Right lobe of liver (tissue), 6 donors: Measurements from ENCODE around the gene STAC2. TPM values are rescaled to one million over a fixed set of nuclear protein-coding genes. Genes with fewer than 3 reads are reported as not detected.

Experiments
- ATAC-seq, 4 donors: fragments of 200-7000 bp; cut with Tn5 transposase; one replicate each; pipeline ENCODE4 v1.9.1; 2020; ENCODE audit warnings: mild to moderate bottlenecking in 4 of 4, moderate library complexity in 4 of 4
- DNase-seq, 3 donors: peaks; one replicate each; pipeline ENCODE4 v3.0.0-alpha.2; 2020
- H3K27ac ChIP-seq, 3 donors: fragments of 200-600 bp; one replicate each; pipeline ENCODE4 v1.8.0; 2022
- H3K27me3 ChIP-seq, 2 donors: fragments of 200-600 bp; one replicate each; pipeline ENCODE4 v1.8.0; 2022
- H3K36me3 ChIP-seq, 4 donors: fragments of 200-600 bp; sonication (generic) in 1 of 4; one replicate each; pipeline versions ENCODE4 v1.5.1 to v1.8.0; 2017 to 2022; ENCODE audit warnings: control low read depth in 1 of 4
- H3K4me1 ChIP-seq, 4 donors: fragments of 200-600 bp; sonication (generic) in 1 of 4; one replicate each; pipeline versions ENCODE4 v1.5.1 to v1.8.0; 2017 to 2022; ENCODE audit warnings: control low read depth in 1 of 4
- H3K4me3 ChIP-seq, 3 donors: fragments of 200-600 bp; one replicate each; pipeline ENCODE4 v1.8.0; 2022
- H3K9me3 ChIP-seq, 4 donors: fragments of 200-600 bp; sonication (generic) in 1 of 4; one replicate each; pipeline versions ENCODE4 v1.5.1 to v1.8.0; 2017 to 2022; ENCODE audit warnings: control low read depth in 1 of 4
- CTCF ChIP-seq, 4 donors: fragments of 200-600 bp in 3 of 4; fragments of 450-650 bp in 1 of 4; IDR thresholded peaks; one replicate each; pipeline versions ENCODE4 v1.5.1 to v1.8.0; 2016 to 2022; ENCODE audit warnings: antibody characterized with exemption in 4 of 4, mild to moderate bottlenecking in 2 of 4
- POLR2A ChIP-seq: fragments of 450-650 bp; IDR thresholded peaks from one replicate; pipeline ENCODE4 v1.6.1; 2017; ENCODE audit warnings: antibody characterized with exemption, mild to moderate bottlenecking
- WGBS: methylation state at CpG from one replicate; pipeline ENCODE4 v1.1.6; 2018; ENCODE audit warnings: low coverage, low lambda C conversion rate; ENCODE audit not compliant: insufficient coverage; ENCODE audit errors: missing lambda C conversion rate; 5-methylcytosine and 5-hydroxymethylcytosine counted together
- intact Hi-C, 2 donors: fragments of 100-400 bp; cut with DNase I; formaldehyde crosslinking; loops; one replicate each; pipeline versions ENCODE4 v1.11.2 to v1.14.1; 2022
- total RNA-seq, 6 experiments: library from RNA; depleted of rRNA in 2 of 6; stranded (reverse); fragments of >200 nt in 2 of 6; fragmentation: NEBNext Ultra II Directional in 3 of 6; extraction: Animal tissue kit (Norgen Biotek cat#: 25700) in 3 of 6; gene quantifications; one replicate each; pipeline versions ENCODE4 v1.1.0 to v1.2.4, GENCODE V29; 2016 to 2023
- donor health status: DM: no; HTN: yes; CAD: no.
- donor health status: DM: no; HTN: no; CAD: no.
- donor health status: DM: no; HTN: no; CAD: no.
- donor health status: DM: no; HTN: yes; CAD: no.
- donor health status: DM: no; HTN: yes; CAD: no.

Gene STAC2
- total RNA-seq, 6 experiments from 2014 or later = not detected

- 17% methylated on average over 1 of the region's 5 CpGs for WGBS
- H3K36me3 ChIP-seq = no peaks in the 10 kb centered on the region
- peaks cover 0 to 6% (median 0%) of the 10 kb centered on the region in 4 donors for H3K4me1 ChIP-seq
- H3K9me3 ChIP-seq = no peaks in the 10 kb centered on the region
- intact Hi-C loops = no loop called here
- H3K4me3 ChIP-seq = no peak overlapping the region
- ATAC-seq = no peak
- no peaks in the 10 kb centered on the region for H3K27me3 ChIP-seq
- TF ChIP-seq CTCF (IDR thresholded peaks at IDR 0.05) = no peak
- TF ChIP-seq POLR2A = no peak
- no peak for DNase-seq
- H3K27ac ChIP-seq = no peak overlapping the region
Observed at GRCh38 chr17:39236450-39236927, 10.7 kb upstream of the STAC2 start.

GRCh38 chr17:39235555-39236449 lies 10.1 kb upstream of the STAC2 start:
- H3K27me3 ChIP-seq = no peaks in the 10 kb centered on the region
- TF ChIP-seq POLR2A (no peak), CTCF (IDR thresholded peaks at IDR 0.05) (peak; percentile 25 to 40 (median 34))
- WGBS = 26% methylated on average over 16 of the region's 18 CpGs
- no peaks in the 10 kb centered on the region for H3K9me3 ChIP-seq
- intact Hi-C loops = no loop called here
- DNase-seq (peak in 2 of 3 donors; percentile 7 to 28), ATAC-seq (peak; percentile 20 to 49 (median 38))
- H3K27ac ChIP-seq = no peak overlapping the region
- peaks cover 0 to 6% (median 0%) of the 10 kb centered on the region in 4 donors for H3K4me1 ChIP-seq
- H3K4me3 ChIP-seq = no peak overlapping the region
- H3K36me3 ChIP-seq = no peaks in the 10 kb centered on the region

- no peak overlapping the region for H3K4me3 ChIP-seq
- no peaks in the 10 kb centered on the region for H3K36me3 ChIP-seq
- H3K27ac ChIP-seq = no peak overlapping the region
- 10% methylated on average over 16 of the region's 22 CpGs for WGBS
- no peaks in the 10 kb centered on the region for H3K4me1 ChIP-seq
- peak in 2 of 3 donors; percentile 49 to 57 for DNase-seq
- H3K27me3 ChIP-seq = no peaks in the 10 kb centered on the region
- peak; percentile 52 to 76 (median 64) for TF ChIP-seq CTCF (IDR thresholded peaks at IDR 0.05)
- TF ChIP-seq POLR2A = no peak
- peak; percentile 68 to 77 (median 73) for ATAC-seq
- no peaks in the 10 kb centered on the region for H3K9me3 ChIP-seq
- intact Hi-C loops = no loop called here
Observed at GRCh38 chr17:39231591-39232551, 6.1 kb upstream of the STAC2 start.

- no peak for TF ChIP-seq CTCF (IDR thresholded peaks at IDR 0.05)
- TF ChIP-seq POLR2A = no peak
Observed at GRCh38 chr17:39231091-39231561, 5.4 kb upstream of the STAC2 start.

More at GRCh38 chr17:39231091-39231561, 5.4 kb upstream of the STAC2 start:
- H3K4me1 ChIP-seq = no peaks in the 10 kb centered on the region
- WGBS = 60% methylated on average over 2 of the region's 10 CpGs
- ATAC-seq (peak in 1 of 4 donors; percentile 15), DNase-seq (peak in 1 of 3 donors; percentile 42)
- no peaks in the 10 kb centered on the region for H3K36me3 ChIP-seq
- no peak overlapping the region for H3K4me3 ChIP-seq
- H3K9me3 ChIP-seq = no peaks in the 10 kb centered on the region
- intact Hi-C loops = no loop called here
- no peaks in the 10 kb centered on the region for H3K27me3 ChIP-seq
- H3K27ac ChIP-seq = no peak overlapping the region
